OCI-M2 (cell line): ENCODE measurements around the gene PRKACB.
"Not testable (repeated sequence)": the region's sequence is repeated elsewhere in the genome, so short reads cannot be mapped to it uniquely, and the experiment has no call there.

Experiments used
- DNase-seq: peaks from one replicate; lab custom pipeline; 2025; ENCODE audit not compliant: unreplicated experiment; lab: John Stamatoyannopoulos, UW

The PRKACB gene

DNA sequence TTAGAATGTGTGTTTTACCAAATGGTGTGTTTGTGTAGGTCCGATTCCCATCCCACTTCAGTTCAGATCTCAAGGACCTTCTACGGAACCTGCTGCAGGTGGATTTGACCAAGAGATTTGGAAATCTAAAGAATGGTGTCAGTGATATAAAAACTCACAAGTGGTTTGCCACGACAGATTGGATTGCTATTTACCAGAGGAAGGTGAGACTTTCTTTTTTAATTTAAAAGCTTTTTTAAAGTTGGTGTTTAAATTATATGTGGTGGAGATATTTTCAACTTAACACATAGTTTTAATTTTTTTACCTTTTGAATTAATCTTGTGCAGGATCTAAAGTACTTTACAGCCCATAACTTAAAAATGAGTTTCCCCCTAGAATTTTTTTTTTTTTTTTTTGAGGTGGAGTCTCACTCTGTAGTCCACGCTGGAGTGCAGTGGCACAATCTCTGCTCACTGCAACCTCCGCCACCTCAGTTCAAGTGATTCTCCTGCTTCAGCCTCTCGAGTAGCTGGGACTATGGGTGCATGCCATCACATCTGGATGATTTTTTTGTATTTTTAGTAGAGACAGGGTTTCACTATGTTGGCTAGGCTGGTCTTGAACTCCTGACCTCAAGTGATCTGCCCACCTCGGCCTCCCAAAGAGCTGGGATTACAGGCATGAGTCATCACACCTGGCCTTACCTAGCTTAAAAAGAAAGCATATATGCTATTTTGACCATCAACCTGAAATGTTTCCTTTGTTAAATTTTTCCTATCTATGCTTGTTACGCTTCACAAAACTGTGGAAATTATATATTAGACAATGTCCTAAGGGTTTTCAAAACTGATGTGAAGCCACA lies 70.3 kb downstream of the PRKACB start:
- DNase-seq, result no peak

DNA sequence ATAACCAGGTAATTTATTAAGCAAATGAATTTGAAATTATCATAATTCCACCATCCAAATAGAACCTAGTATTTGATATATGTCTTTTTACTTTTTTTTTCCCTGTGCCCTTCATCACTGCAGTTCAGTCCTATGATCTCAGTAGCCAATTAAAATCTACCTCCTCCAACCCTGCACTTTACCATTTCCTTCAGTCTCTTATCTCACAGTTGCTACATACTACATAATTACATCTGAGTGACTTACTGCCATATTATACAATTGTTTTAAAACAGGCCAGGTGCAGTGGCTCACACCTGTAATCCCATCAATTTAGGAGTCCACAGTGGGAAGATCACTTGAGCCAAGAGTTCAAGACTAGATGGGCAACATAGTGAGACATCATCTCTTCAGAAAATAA lies 73.2 kb downstream of the PRKACB start:
- no peak for DNase-seq

DNA sequence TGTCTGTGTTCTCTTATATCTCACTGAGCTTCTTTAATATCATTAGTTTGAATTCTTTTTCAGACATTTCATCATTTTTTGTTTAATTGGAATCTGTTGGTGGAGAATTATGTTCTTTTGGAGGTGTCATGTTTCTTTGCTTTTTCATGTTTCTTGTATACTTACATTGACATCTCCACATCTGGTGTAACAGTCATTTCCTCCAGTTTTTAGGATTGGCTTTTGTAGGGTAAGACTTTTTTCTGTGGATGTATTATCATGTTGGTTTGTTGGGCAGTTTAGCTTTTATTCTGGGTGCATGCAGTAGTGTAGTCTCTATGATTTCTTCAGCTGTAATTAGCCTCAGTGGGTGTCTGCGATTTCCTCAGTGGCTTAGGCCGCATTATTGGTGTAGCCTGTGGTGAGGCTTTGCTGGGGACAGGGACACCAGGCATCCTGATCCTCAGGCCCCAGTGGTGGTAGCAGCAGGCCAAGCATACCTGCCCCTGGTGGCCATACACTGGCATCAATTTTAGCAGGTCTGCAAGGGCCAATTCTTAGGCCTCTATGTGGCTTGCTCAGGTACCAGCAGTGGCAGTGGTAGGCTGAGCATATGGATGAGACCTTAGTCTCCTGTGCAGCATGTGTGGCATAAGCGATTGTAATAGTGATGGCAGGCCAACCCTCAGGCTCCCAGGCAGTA lies 79.8 kb downstream of the PRKACB start:
- no peak for DNase-seq

DNA sequence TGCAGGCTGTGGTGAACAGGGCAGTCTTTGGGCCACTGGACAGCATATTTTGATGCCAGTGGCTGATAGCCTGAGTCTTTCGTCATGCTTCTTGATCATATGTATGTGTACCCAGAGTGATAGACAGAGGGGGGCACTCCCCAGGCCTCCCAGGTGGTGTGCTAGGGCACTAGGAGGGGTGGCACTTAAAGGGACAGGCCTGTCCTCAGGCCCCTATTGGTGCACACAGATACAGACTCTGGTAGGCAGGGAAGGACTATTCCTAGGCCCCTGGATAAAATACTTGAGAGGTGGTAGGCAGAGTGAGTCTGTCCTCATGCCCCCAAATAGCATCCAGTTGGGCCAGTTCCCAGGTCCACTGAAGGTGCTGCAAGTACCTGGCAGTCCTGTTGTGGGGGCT lies 80.8 kb downstream of the PRKACB start:
- DNase-seq, result no peak

DNA sequence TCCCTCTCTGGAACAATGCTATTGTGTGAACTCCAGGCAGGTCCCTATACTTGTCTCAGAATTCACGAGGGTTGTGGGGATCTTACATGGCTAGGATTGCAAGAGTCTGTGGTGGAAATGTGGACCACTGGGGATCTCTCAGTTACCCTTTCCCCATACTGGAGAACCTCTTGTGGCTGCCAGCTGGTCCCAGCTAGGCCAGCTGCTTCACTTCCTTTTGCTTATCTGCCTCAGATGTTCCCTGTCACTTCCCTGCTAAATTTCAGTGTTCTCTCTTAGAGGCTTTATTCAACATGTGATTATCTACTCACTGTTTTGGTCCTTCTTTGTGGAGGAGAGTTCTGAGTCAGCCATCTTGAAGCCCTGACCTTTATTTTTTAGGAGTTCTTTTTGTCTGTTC lies 81.6 kb downstream of the PRKACB start:
- DNase-seq, result no peak

DNA sequence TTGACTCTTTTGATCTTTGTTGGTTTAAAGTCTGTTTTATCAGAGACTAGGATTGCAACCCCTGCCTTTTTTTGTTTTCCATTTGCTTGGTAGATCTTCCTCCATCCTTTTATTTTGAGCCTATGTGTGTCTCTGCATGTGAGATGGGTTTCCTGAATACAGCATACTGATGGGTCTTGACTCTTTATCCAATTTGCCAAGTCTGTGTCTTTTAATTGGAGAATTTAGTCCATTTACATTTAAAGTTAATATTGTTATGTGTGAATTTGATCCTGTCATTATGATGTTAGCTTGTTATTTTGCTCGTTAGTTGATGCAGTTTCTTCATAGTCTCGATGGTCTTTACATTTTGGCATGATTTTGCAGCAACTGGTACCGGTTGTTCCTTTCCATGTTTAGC lies 88.6 kb downstream of the PRKACB start:
- not testable (repeated sequence) for DNase-seq

DNA sequence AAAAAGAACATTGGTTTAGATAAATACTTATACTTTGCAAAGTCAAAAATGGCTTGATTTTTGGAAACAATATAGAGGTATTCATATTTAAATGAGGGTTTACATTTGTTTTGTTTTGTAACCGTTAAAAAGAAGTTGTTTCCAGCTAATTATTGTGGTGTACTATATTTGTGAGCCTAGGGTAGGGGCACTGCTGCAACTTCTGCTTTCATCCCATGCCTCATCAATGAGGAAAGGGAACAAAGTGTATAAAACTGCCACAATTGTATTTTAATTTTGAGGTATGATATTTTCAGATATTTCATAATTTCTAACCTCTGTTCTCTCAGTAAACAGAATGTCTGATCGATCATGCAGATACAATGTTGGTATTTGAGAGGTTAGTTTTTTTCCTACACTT lies 92.2 kb downstream of the PRKACB start:
- DNase-seq, result no peak

DNA sequence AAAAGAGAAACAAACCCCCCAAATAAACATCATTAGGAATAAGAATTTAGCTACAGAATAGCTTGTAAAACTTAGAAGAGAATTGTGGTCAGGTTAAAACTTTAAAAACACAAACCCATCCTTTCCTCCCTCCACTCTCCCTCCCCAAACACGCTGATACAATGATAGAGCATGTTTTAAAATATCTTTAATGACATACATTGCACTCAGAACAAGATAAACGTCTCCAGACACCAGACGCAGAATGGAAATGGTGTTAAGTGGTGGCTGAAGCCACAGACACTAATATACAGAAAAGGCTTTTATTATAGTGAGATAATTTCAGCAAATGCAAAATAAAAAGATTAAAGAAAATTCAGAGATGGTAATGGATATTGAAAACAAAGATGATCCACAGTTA lies 98.6 kb downstream of the PRKACB start:
- no peak for DNase-seq

DNA sequence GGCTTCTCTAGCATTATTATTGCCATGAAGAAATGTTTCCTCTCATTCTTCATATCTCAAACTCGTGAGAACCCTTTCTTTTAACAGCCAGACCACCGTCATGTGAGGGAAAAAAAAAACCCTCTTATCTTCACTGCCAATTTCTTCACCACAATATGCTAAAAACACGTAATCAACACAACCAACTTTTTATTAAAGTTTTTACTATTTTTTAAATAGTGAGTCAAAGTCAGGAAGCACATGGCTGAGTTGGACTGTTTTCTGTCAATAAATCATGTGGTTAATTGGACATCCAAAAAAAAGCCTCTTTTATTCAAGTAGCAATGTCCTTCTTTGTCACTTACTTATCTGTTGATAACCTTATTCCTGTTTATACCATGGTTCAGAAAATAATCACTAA lies 101.5 kb downstream of the PRKACB start:
- no peak for DNase-seq

DNA sequence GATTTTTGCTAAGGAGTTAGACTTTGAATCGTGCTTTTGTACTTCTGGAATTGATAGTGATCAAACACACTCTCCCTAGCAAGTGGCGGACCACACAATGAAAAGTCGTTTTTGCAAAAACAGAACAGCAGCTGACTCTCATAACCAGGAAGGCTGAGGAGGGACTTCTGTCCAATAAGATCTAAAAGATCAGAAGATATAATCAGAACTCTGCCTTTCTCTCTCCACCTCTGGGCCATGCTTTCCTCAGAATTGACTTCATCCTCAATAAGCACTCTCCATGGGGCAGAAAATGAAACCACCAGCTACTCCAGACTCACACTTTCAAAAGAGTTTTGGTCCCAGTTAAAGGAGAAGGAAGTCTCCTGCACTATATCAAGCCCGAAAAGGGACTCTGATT lies 102.1 kb downstream of the PRKACB start:
- no peak for DNase-seq

DNA sequence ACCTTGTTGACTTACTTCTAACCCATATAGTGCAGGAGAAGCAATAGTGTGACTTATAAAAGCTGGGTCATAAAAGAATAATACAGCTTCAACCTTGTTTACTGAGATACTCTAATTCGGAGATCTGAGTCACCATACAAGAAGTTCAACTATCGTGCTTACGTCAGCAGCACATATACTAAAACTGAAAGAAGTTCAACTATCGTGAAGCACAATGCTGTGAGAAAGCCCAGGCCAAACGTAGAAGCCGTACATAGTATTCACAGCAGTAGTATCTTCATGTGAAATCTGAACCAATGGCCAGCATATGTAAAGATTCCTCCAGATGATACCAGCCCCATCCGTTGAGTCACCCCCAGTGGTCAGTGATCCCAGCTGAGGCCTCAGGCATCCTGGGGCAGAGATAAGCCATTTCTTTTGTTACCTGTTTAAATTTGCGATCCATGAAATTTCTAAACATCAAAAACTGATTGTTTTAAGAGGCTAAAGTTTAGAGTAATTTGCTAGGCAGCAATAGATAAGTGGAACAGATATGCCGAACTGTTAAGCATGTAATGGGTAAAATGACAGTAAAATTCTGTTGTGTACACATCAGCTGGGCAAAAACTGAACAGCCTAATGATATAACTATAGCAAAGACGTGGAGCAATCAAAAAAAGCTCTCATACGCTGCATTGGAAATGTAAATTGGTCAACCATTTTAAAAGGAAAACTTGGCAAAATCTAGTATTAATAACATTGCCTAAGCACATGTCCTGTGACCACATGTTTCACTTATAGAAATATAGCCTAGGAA lies 103.6 kb downstream of the PRKACB start:
- DNase-seq, result no peak

DNA sequence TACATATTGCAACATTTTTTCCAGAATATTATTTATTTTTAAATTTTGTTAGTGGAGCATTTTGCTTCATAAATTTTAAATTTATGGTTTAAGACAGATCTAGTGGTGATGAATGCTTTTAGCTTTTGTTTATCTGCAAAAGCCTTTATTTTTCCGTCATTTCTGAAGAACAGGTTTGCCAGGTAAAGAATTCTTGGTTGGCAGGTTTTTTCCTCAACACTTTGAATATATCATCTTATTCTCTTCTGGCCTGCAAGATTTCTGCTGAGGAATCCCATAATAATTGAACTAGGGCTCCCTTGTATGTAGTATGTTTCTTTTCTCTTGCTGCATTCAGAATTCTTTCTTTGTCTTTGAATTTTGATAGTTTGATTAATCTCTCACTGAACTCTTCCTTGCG lies 106.6 kb downstream of the PRKACB start:
- no peak for DNase-seq

DNA sequence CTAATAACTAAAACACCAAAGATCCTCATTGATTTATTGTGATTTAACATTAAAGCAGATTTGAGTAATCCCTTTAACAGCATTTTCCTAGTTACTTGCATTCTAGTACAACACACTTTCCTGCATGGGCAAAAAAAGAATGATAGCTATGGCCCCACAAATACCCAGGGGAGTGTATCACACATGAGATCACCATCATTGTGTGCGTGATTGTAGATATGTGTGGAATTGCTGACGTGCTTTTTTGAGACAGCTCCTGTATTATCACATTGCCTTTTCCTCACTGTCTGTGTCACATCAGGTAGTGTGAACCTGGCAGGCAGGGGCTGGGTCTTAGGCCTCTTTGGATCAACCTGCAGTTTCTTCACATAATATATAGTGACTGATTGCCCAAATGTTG lies 109.0 kb downstream of the PRKACB start:
- DNase-seq, result no peak

DNA sequence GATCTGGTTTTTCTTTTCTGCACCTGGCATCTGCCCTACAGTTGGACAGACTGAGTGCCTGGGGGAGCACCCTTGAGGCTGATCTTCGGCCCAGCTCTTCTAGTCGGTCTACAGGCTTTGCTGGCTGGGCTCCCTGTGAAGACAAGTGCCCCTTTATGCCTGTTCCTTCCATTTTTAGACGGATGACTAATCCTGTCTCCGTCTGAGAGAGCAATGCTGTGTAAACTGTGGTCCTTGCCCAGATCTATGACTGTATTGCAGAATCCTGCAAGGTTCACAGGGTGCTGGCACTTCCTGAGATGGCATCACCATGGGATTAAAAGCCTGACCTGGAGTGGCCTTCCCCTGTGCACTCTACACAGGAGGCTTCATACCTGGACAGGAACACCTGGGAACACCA lies 109.8 kb downstream of the PRKACB start:
- no peak for DNase-seq

DNA sequence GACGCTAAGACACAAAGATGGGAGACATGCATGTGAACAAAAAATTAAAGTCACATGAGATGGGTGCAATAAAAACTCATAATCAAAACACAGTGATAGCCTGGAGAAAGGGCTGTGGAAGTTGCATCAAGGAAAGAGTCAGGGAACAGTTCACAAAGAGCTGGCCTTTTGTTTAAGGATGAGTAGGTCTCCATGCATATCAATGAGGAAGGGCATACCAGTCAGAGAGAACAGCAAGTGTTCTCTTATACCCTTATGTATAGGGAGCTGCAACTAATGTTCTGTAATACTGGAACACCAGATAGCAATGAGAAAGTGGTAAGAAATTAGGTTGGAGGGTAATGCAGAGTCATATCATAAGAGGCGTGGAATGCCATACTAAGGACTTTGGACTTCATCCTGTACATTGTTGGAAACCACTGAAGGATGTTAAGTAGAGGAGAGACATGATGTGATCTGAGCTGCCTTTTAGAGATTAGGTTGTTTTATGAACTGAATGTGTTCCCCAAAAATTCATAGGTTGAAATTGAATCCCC lies 110.7 kb downstream of the PRKACB start:
- DNase-seq, result no peak

DNA sequence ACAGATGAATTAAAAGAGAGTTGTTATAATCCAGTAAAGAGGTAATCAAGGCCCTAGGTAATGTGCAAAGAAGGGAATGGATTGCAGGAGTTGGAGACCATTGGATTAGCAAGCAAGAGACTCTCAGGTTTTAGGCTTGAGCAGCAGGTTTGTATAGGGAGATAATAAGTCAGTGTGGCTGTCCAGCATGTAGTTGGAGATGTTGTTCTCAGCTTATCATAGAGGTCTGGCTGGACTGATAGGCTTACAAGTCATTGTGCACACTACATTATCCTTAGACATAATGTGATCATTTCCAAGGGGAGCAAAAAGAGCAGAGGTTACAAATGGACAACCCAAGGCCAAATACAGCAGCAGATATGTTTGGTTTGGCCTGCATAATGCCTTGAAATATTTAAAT lies 111.5 kb downstream of the PRKACB start:
- DNase-seq, result no peak

DNA sequence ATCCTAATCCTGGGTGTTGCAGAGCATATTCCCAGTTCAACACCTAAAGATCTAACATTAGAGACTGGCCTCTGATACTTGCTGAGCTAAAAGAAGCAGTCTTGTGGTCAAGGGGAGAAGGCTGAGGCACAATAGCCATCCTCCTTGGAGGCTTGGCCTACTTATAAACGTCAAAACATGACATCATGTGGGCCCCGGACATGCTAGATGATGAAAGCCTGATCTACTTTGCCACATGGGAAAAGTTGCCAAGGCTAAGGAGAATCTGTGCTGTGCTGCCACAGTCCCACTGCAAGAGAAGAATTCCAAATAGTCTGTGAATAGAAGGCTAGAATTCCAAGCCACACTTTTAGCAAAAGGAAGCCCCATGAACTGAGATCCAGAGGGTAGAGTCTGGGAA lies 113.5 kb downstream of the PRKACB start:
- DNase-seq, result no peak

DNA sequence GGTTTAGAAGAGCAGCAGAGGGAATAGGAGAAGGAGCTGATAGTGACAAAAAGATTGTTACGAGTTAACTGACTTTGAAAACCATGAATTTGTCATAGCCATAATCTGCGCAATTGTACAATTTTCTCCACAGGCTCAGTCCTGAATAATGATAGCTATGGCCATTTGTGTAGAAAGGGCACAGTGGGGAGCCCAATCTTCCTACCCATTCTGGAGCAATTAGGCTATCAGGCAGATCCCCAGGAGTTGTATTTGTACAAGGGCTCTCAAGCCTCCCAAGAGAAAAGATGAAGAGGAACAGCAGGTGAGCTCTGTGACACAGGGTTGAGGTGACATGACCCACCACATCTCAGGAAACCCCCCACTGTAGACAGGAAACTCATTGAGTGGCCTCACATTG lies 115.3 kb downstream of the PRKACB start:
- DNase-seq, result no peak

DNA sequence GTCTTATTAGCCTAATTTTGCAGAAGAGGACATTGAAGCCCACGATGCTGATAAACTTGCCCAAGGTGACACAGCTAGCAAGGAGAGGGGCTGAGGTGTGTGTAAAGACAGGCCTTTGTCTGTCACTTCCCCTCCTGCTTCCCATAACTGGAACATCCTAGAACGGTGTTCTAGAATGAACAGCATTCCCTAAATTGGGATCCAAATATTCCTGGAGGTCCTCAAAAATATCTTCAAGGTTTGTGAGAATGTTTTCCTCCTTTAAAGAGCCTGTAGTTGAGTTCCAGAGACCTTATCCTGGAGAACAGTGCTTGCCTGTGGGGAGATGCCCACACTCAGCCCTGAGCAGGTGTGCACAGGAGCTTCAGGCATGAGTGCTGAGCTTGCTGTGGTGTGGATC lies 115.9 kb downstream of the PRKACB start:
- no peak for DNase-seq

DNA sequence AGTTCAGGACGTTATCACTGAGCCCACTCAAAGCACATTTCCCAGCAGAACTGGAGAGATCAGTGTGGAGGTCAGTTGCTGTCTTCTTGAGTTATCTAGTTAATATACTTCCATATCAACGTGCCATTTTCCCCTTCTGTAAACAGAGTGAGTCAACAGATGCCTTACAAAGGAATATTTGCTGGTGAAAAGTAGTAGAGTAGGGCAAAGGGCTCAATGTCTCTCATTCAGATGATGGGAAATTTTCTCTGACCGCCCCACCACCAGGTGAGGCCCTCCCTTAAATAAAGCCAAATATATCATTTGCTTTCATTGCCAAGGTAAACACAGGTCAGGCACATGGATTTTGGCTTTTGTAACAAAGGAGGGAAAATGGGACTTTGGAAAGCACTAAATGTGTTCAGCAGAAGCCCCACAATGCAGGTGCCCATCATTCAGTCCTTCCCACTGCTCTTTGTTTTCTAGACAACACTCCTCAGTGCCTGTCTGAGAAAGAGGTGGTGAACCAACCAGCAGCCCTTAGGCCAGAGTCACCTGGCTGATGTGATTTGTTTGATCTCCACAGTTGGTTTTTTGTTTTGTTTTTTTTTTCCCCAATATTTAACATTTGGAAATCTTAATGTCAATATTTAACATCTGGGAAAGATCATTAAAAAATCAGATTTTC lies 116.9 kb downstream of the PRKACB start:
- DNase-seq, result no peak

DNA sequence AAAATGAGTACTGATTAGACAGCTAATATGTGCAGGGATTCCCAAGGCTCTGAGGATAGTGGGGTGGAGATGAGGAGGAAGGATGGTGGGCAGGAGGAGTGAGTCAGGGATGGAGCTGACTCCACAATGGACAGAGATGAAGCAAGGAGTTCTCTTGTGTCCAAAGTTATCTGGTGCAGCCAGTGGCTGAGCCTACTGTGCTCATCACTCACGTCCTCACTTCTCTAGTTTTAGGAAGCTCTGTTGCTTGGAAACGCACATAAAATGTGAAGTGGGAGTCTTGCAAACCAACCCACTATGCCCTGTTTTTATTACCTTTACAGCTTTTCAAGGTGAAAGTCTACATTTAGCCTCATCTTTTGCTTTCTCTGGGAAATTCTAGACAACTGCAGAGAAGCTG lies 120.9 kb downstream of the PRKACB start:
- DNase-seq, result no peak
